Islet precursor cell (in vitro differentiated cells): ENCODE measurements around the gene IDH3B.

ENCODE experiments used
- DNase-seq: peaks from one replicate; pipeline ENCODE4 v3.0.0-alpha.2; 2018

IDH3B gene

GRCh38 chr20:2655331-2656116, 8.5 kb downstream of the IDH3B start:
- no peak for DNase-seq

- DNase-seq, result no peak
These were observed 9.2 kb downstream of the IDH3B start for GRCh38 chr20:2654831-2655230.

- DNase-seq, result no peak
These were observed 9.6 kb downstream of the IDH3B start for GRCh38 chr20:2654384-2654822.

GRCh38 chr20:2653556-2654383, 10.2 kb downstream of the IDH3B start:
- no peak for DNase-seq

GRCh38 chr20:2652724-2653555, 11.1 kb downstream of the IDH3B start:
- DNase-seq, result no peak

- peak; percentile 95 for DNase-seq
These were observed 12.0 kb downstream of the IDH3B start, which contains the start of gene NOP56 for GRCh38 chr20:2651772-2652723. TSS of gene NOP56 (plus strand) at chr20:2652632. CDS start at chr20:2652661, 29 bp downstream.

- no peak for DNase-seq
These were observed 20.3 kb downstream of the IDH3B start for GRCh38 chr20:2643708-2644107.

GRCh38 chr20:2640899-2641298, 23.1 kb downstream of the IDH3B start:
- peak; percentile 44 for DNase-seq

GRCh38 chr20:2640260-2640659, 23.8 kb downstream of the IDH3B start:
- DNase-seq, result no peak

GRCh38 chr20:2637246-2637645, 26.8 kb downstream of the IDH3B start:
- DNase-seq, result no peak

- no peak for DNase-seq
These were observed 30.6 kb downstream of the IDH3B start for GRCh38 chr20:2633381-2633780.

- DNase-seq, result no peak
These were observed 32.8 kb downstream of the IDH3B start for GRCh38 chr20:2631228-2631627.

GRCh38 chr20:2626853-2627541, 37.0 kb downstream of the IDH3B start:
- no peak for DNase-seq

- DNase-seq, result no peak
These were observed 39.0 kb downstream of the IDH3B start for GRCh38 chr20:2625062-2625461.

- DNase-seq, result peak; percentile 24
These were observed 39.8 kb downstream of the IDH3B start for GRCh38 chr20:2624190-2624589.

- no peak for DNase-seq
These were observed 43.9 kb downstream of the IDH3B start for GRCh38 chr20:2619961-2620595.

- DNase-seq, result no peak
These were observed 44.7 kb downstream of the IDH3B start for GRCh38 chr20:2619337-2619736.

GRCh38 chr20:2618815-2619214, 45.2 kb downstream of the IDH3B start:
- DNase-seq, result peak; percentile 26

- DNase-seq, result no peak
These were observed 46.8 kb downstream of the IDH3B start for GRCh38 chr20:2617099-2617714.

- peak; percentile 58 for DNase-seq
These were observed 47.4 kb downstream of the IDH3B start for GRCh38 chr20:2616634-2617033.
